Measurements from ENCODE around the gene YIF1A.

GRCh38 chr11:66315921-66316811, 27.2 kb upstream of the YIF1A start:
- TF ChIP-seq CTCF (IDR thresholded peaks at IDR 0.05) (no peak), POLR2A (IDR thresholded peaks at IDR 0.05) (no peak)

Data from adrenal gland (tissue), 5 donors.